ENCODE measurements around the gene GDI2. TPM values are rescaled to one million over a fixed set of nuclear protein-coding genes. Genes with fewer than 3 reads are reported as not detected.

GDI2 gene
- polyA plus RNA-seq, 3 donors: 264 to 290 (median 276) TPM

- no peak for DNase-seq
Observed at GRCh38 chr10:5751601-5752253, 61.5 kb downstream of the GDI2 start.

GRCh38 chr10:5748394-5748803 is 64.8 kb downstream of the GDI2 start:
- no peak for DNase-seq

- no peak for DNase-seq
Observed at GRCh38 chr10:5746197-5746596, 67.0 kb downstream of the GDI2 start.

GRCh38 chr10:5744849-5745248 is 68.4 kb downstream of the GDI2 start:
- no peak for DNase-seq

- DNase-seq: no peak
Observed at GRCh38 chr10:5743736-5744135, 69.5 kb downstream of the GDI2 start.

- no peak for DNase-seq
Observed at GRCh38 chr10:5742116-5742515, 71.1 kb downstream of the GDI2 start.

GRCh38 chr10:5741276-5741675 is 72.0 kb downstream of the GDI2 start:
- DNase-seq: no peak

- DNase-seq: no peak
Observed at GRCh38 chr10:5738427-5738826, 74.8 kb downstream of the GDI2 start.

GRCh38 chr10:5737352-5737751 is 75.9 kb downstream of the GDI2 start:
- peak; percentile 10 for DNase-seq

GRCh38 chr10:5736591-5736990 is 76.6 kb downstream of the GDI2 start:
- no peak for DNase-seq

GRCh38 chr10:5735119-5735518 is 78.1 kb downstream of the GDI2 start:
- no peak for DNase-seq

- no peak for DNase-seq
Observed at GRCh38 chr10:5732141-5732540, 81.1 kb downstream of the GDI2 start.

GRCh38 chr10:5731559-5731958 is 81.7 kb downstream of the GDI2 start:
- DNase-seq: no peak

GRCh38 chr10:5730766-5731165 is 82.5 kb downstream of the GDI2 start:
- DNase-seq: no peak

GRCh38 chr10:5723692-5724091 is 89.5 kb downstream of the GDI2 start:
- DNase-seq: no peak

GRCh38 chr10:5720182-5720581 is 93.1 kb downstream of the GDI2 start:
- no peak for DNase-seq

- no peak for DNase-seq
Observed at GRCh38 chr10:5719546-5719945, 93.7 kb downstream of the GDI2 start.

Other genes with a start within 250 kb of the GDI2 start
- gene ASB13, start 146.8 kb downstream of the GDI2 start, polyA plus RNA-seq (ENCODE audit: insufficient read length in 3 of 3): 10 to 100 TPM; 23.5 to 31.0 (median 26.2) TPM
- gene TASOR2, start 128.6 kb downstream of the GDI2 start, polyA plus RNA-seq (ENCODE audit: insufficient read length in 3 of 3): 10 to 100 TPM; 30.7 to 40.3 (median 37.8) TPM
- 10 to 100 TPM; 10.8 to 12.0 (median 11.2) TPM for gene ANKRD16, start 76.5 kb upstream of the GDI2 start, polyA plus RNA-seq (ENCODE audit: insufficient read length in 3 of 3)
- 10 to 100 TPM; 79.3 to 99.1 (median 85.9) TPM for gene FBH1, start 76.8 kb upstream of the GDI2 start, polyA plus RNA-seq (ENCODE audit: insufficient read length in 3 of 3)
- 1 to 10 TPM; 1.8 to 2.2 (median 1.9) TPM for gene IL15RA, start 164.1 kb upstream of the GDI2 start, polyA plus RNA-seq (ENCODE audit: insufficient read length in 3 of 3)
- not detected for gene IL2RA, start 248.9 kb upstream of the GDI2 start, polyA plus RNA-seq (ENCODE audit: insufficient read length in 3 of 3)

Measured in renal pelvis (tissue), 4 donors.